Measurements from ENCODE around the gene ANKHD1. TPM values are rescaled to one million over a fixed set of nuclear protein-coding genes. Genes with fewer than 3 reads are reported as not detected.

Gene ANKHD1
- total RNA-seq, 1 donor = 81.1 TPM

DNA sequence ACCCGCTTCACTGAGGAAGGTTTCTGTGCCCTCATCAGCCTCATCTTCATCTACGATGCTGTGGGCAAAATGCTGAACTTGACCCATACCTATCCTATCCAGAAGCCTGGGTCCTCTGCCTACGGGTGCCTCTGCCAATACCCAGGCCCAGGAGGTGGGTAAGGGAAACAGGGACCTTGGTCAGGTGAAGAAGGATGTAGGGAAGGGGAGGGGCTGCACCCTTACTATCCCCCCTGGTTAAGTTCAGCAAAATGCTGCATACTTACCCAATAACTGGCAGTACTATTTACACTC, 37.2 kb upstream of the ANKHD1 start:
- DNase-seq (ENCODE audit: insufficient read length, low spot score, missing footprints) = no peak
- no peak overlapping the region for H3K27ac ChIP-seq (ENCODE audit: low read depth, low read length)
- H3K79me2 ChIP-seq (ENCODE audit: insufficient read depth, low read length) = no peaks in the 10 kb centered on the region
- H3K9me3 ChIP-seq (ENCODE audit: low read depth, low read length) = no peaks in the 10 kb centered on the region
- no peak overlapping the region for H3K4me3 ChIP-seq (ENCODE audit: insufficient read depth, low read length)
- H4K20me1 ChIP-seq (ENCODE audit: insufficient read depth, low read length) = no peaks in the 10 kb centered on the region
- H3K4me1 ChIP-seq (ENCODE audit: insufficient read depth, low read length) = no peaks in the 10 kb centered on the region
- H3K4me2 ChIP-seq (ENCODE audit: insufficient read depth, low read length) = no peak overlapping the region
- H3K27me3 ChIP-seq (ENCODE audit: insufficient read depth, low read length) = peaks cover 5% of the 10 kb centered on the region
- H3K36me3 ChIP-seq (ENCODE audit: insufficient read depth, low read length) = no peaks in the 10 kb centered on the region
- no peak overlapping the region for H2AFZ ChIP-seq (ENCODE audit: low read length)
- no peak for TF ChIP-seq CTCF (IDR thresholded peaks at IDR 0.05; ENCODE audit: extremely low read depth, low read depth, low read length)

DNA sequence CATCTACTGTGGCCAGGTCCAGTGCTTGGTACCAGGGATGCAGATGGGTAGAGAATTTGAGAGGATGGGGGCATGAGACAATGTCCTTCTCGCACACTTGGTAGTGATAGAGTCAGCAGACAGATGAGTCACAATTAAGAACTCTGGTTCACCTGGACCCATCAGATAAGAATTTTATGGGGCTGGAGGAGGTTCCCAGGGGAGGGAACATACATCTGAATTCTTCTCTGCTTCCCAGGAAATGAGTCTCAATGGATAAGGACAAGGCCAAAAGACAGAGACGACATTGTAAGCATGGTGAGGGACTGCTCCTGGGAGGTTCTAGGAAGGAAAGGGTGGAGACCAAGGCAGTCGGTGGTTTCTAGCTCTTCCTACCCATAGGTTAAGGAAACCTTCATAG, 36.4 kb upstream of the ANKHD1 start:
- H3K36me3 ChIP-seq (ENCODE audit: insufficient read depth, low read length) = no peaks in the 10 kb centered on the region
- H3K79me2 ChIP-seq (ENCODE audit: insufficient read depth, low read length) = no peaks in the 10 kb centered on the region
- no peak for TF ChIP-seq CTCF (IDR thresholded peaks at IDR 0.05; ENCODE audit: extremely low read depth, low read depth, low read length)

DNA sequence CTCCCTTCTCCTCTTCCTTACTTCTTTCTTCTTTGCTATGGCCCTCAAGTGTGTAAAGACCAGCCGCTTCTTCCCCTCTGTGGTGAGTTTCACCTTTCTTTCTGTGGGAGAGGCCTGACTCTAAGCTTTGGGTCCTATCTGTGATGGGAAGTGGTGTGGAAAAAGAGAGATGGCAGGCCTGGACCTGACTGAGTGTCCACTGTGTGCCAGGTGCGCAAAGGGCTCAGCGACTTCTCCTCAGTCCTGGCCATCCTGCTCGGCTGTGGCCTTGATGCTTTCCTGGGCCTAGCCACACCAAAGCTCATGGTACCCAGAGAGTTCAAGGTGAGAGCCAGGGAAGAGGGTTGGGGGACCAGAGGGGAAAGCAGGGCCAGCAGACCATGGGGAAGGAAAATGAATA, 35.7 kb upstream of the ANKHD1 start:
- DNase-seq (ENCODE audit: insufficient read length, low spot score, missing footprints) = no peak
- Histone ChIP-seq H3K36me3 (ENCODE audit: insufficient read depth, low read length) (no peaks in the 10 kb centered on the region), H4K20me1 (ENCODE audit: insufficient read depth, low read length) (no peaks in the 10 kb centered on the region), H3K4me2 (ENCODE audit: insufficient read depth, low read length) (no peak overlapping the region), H3K27me3 (ENCODE audit: insufficient read depth, low read length) (peaks cover 5% of the 10 kb centered on the region), H3K27ac (ENCODE audit: low read depth, low read length) (no peak overlapping the region), H3K79me2 (ENCODE audit: insufficient read depth, low read length) (no peaks in the 10 kb centered on the region), H2AFZ (ENCODE audit: low read length) (no peak overlapping the region), H3K4me3 (ENCODE audit: insufficient read depth, low read length) (no peak overlapping the region), H3K4me1 (ENCODE audit: insufficient read depth, low read length) (no peaks in the 10 kb centered on the region), H3K9me3 (ENCODE audit: low read depth, low read length) (no peaks in the 10 kb centered on the region)
- TF ChIP-seq CTCF (IDR thresholded peaks at IDR 0.05; ENCODE audit: extremely low read depth, low read depth, low read length) = no peak

More for the DNA sequence above, 36.4 kb upstream of the ANKHD1 start:
- H3K27ac ChIP-seq (ENCODE audit: low read depth, low read length) = no peak overlapping the region
- DNase-seq (ENCODE audit: insufficient read length, low spot score, missing footprints) = no peak
- peaks cover 5% of the 10 kb centered on the region for H3K27me3 ChIP-seq (ENCODE audit: insufficient read depth, low read length)
- H3K4me1 ChIP-seq (ENCODE audit: insufficient read depth, low read length) = no peaks in the 10 kb centered on the region
- H3K9me3 ChIP-seq (ENCODE audit: low read depth, low read length) = no peaks in the 10 kb centered on the region
- no peak overlapping the region for H2AFZ ChIP-seq (ENCODE audit: low read length)
- H3K4me2 ChIP-seq (ENCODE audit: insufficient read depth, low read length) = no peak overlapping the region
- H4K20me1 ChIP-seq (ENCODE audit: insufficient read depth, low read length) = no peaks in the 10 kb centered on the region
- no peak overlapping the region for H3K4me3 ChIP-seq (ENCODE audit: insufficient read depth, low read length)

DNA sequence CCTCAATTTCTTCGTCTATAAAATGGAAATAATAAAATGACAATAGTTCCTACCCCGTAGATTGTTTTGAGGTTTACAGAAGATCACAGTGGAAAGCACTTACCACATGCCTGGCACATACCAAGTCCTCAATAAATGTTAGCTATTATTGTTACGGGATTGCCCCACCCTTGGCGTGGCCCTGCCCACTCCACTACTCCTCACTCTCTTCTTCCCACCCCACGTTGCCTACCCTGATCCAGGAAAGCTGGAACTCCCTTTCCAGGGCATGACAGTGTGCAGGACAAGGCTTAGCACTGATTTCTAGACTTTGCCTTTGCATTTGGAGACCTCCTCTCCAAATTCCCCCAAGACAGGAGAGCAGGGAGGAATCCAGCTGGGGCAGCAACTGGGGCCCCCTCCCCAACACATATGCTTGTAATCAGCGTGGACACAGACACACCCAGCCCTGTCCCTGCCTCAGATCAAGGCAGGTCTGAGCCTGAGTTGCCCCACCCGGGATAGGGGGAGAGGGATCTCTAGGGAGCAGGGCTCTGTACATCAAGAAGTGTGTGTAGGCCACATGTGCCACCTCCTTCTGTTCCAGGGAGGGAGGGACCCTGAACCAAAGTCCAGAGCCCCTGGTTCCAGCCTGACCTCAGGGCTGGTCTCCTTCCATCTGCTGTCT, 34.9 kb upstream of the ANKHD1 start:
- Histone ChIP-seq H3K9me3 (ENCODE audit: low read depth, low read length) (no peaks in the 10 kb centered on the region), H3K27ac (ENCODE audit: low read depth, low read length) (no peak overlapping the region), H3K36me3 (ENCODE audit: insufficient read depth, low read length) (no peaks in the 10 kb centered on the region), H4K20me1 (ENCODE audit: insufficient read depth, low read length) (no peaks in the 10 kb centered on the region), H3K4me3 (ENCODE audit: insufficient read depth, low read length) (no peak overlapping the region), H3K27me3 (ENCODE audit: insufficient read depth, low read length) (peaks cover 5% of the 10 kb centered on the region), H2AFZ (ENCODE audit: low read length) (no peak overlapping the region), H3K4me1 (ENCODE audit: insufficient read depth, low read length) (no peaks in the 10 kb centered on the region), H3K4me2 (ENCODE audit: insufficient read depth, low read length) (no peak overlapping the region), H3K79me2 (ENCODE audit: insufficient read depth, low read length) (no peaks in the 10 kb centered on the region)
- TF ChIP-seq CTCF (IDR thresholded peaks at IDR 0.05; ENCODE audit: extremely low read depth, low read depth, low read length) = no peak
- no peak for DNase-seq (ENCODE audit: insufficient read length, low spot score, missing footprints)
